HG03378 (cell line): ENCODE results near the gene MTCL1.

Experiments
- ATAC-seq: cut with Tn5 transposase; IDR thresholded peaks from one replicate; pipeline ENCODE4 v1.9.1; 2021; ENCODE audit warnings: mild to moderate bottlenecking, moderate library complexity; ENCODE audit not compliant: unreplicated experiment

MTCL1 gene

DNA sequence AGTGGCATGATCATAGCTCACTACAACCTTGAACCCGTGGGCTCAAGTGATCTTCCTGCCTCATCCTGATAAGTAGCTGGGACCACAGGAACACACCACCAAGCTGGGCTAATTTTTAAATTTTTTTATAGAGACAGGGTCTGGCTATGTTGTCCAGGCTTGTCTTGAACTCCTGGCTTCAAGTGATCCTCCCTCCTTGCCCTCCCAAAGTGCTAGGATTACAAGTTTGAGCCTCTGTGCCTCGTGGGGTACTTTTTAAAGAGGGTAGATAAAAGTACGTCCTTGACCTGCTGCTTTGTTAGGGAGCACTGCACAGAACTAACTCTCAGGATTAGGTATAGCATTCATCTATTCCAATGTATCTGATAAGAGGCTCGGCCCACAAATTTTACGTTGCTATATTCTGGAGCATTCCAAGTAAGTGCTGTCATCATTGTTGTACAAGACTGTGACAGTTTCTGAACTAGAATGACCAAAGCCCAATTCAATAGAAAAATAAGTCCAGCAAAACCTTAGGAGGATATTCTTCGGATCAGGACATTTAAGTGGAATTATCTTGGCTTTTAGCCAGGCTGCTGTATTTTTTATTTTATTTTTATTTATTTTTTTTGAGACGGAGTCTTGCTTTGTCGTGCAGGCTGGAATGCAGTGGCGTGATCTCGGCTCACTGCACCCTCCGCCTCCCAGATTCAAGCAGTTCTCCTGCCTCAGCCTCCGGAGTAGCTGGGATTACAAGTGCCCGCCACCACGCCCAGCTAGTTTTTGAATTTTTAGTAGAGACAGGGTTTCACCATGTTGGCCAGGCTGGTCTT is 4.1 kb downstream of the MTCL1 start:
- no peak for ATAC-seq

GRCh38 chr18:8711736-8712135 is 6.4 kb downstream of the MTCL1 start:
- ATAC-seq, result no peak

- ATAC-seq, result no peak
Observed at GRCh38 chr18:8713691-8714090, 8.3 kb downstream of the MTCL1 start.

DNA sequence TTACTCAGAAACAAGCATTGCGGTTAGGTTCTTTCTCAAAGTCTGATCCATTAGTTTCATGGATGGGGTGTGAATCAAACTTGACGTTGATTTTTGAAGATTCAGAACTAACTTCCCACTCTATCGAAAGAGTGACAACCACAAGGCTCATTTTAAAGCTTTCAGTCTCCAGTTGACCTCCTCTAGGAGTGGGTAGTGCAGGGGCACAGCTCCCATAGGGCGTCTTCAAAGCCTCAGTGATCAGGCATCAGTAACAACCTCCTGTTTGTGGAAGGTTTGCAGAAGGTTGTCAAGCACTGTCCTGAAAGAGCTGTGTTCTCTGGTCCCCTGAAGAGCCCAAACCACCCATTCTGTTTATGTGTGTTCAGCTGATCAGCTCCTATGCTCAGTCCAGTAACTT is 10.2 kb downstream of the MTCL1 start:
- ATAC-seq, result no peak

DNA sequence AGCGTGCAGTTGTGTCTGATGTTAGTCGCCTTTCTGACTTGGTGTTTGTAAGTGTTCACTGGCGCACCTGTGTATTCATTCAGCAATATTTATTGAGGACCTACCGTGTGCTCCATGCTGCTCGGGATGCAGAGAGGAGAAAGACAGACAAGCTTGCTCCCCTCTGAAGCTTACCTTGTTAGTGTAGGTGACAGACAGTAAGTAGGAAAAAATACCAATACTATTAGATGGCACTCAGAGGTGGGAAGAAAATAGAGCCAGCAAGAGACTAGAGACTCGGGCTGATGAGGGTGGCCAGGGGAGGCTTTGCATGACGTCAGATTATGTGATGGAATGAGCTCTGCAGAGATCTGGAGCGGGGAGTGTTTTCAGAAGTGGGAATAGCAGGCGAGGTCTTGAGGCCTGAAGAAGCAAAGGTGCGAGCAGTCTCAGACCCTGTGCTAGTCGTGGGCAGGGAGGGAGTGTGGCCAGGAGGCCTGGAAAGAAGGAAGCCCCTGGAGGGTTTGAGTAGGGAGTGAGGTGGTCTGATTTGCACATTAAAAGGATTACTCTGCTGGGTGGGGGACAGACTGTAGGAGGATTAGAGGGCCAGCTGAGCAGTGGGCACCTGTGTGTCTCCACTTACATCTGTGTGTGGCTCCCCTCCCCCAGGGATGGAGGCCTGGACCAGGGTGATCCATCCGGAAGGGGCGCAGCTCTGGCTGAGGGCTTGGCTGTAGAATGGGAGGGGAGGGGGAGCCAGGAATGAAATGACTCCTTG is 11.8 kb downstream of the MTCL1 start:
- no peak for ATAC-seq

DNA sequence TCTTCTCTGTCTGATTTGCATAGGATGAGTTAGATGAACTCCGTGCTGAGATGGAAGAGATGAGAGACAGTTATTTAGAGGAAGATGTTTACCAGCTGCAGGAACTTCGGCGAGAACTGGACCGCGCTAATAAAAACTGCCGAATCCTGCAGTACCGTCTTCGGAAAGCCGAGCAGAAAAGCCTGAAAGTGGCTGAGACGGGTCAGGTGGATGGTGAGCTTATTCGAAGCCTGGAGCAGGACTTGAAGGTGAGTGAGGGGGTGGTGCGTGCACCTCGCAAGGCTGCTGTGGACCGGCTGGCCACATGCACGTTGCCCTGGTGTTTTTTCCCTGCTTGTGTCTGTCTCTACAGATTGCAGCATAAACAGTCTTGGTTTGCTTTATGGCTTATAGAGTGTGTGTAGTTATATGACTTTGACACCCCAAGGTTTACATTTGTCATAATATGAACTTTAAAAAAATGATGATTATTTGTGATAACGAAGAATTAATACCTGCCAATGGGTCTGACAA is 13.1 kb downstream of the MTCL1 start:
- ATAC-seq, result no peak

- ATAC-seq, result no peak
Observed at GRCh38 chr18:8719192-8719591, 13.8 kb downstream of the MTCL1 start.

GRCh38 chr18:8720141-8720540 is 14.8 kb downstream of the MTCL1 start:
- no peak for ATAC-seq

- no peak for ATAC-seq
Observed at GRCh38 chr18:8721094-8721669, 15.8 kb downstream of the MTCL1 start.

GRCh38 chr18:8721716-8722115 is 16.4 kb downstream of the MTCL1 start:
- ATAC-seq, result no peak

DNA sequence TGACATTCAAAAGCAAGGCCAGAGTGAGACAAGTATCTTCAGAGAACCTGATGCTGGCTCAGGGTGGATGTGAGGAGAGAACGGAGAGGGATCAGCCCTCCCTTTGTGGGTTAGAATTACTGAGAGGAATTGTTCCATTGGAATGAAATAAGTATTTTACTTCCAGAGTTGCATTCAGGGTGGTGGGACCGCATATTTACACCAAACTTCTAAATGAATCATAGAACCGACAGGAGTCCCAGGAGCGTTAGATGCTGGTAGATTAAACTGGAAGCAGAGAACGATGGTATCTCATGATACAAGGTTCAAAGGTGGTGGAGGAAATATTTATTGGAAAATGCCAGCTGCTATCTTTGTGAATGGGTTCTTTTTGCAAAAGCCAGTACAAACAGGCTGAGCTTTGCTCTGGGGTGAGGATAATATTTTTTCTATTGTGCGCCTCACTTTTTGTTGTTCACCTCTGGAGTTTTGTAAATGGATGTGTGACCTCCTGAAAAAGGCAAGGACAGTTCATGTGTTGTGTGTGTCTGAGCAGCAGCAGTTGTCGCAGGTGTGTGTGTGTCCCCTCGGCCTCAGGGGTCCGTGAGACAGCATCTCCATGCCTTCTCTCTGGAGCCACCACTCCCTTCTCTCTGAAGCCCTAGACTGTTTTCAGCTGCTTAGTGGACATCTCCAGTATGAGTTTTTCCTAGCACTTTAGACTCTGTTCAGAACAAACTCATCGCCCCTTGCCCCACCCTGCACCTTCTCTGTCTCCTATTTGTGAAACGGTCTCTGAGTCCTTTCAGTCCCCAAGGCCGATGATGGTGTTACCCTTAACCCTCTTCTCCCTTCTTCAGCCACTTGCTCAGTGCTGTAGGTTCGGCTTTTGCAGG is 17.8 kb downstream of the MTCL1 start:
- ATAC-seq, result no peak

- ATAC-seq, result no peak
Observed at GRCh38 chr18:8724452-8724851, 19.1 kb downstream of the MTCL1 start.

- ATAC-seq, result no peak
Observed at GRCh38 chr18:8726281-8726680, 20.9 kb downstream of the MTCL1 start.

DNA sequence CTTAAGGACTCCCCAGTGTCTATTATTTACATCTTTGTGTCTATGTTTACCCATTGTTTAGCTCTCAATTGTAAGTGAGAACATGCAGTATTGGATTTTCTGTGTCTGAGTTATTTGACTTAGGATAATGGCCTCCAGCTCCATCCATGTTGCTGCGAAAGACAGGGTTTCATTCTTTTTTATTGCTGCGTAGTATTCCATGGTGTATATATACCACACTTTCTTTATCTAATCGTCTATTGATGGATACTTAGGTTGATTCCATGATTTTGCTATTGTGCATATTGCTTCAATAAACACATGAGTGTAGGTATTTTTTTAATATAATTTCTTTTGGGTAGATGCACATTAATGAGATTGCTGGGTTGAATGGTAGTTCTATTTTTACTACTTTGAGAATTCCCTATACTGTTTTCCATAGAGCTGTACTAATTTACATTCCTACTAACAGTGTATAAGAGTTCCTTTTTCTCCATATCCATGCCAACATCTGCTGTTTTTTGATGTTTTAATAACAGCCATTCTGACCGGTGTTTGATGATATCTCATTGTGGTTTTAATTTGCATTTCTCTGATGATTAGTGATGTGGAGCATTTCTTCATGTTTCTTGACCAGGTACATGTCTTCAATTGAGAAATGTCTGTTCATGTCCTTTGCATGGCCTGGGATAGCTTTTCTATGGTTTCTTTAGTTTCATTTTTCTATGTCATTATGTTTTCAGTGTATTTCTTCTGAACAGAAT is 21.8 kb downstream of the MTCL1 start:
- ATAC-seq, result no peak

DNA sequence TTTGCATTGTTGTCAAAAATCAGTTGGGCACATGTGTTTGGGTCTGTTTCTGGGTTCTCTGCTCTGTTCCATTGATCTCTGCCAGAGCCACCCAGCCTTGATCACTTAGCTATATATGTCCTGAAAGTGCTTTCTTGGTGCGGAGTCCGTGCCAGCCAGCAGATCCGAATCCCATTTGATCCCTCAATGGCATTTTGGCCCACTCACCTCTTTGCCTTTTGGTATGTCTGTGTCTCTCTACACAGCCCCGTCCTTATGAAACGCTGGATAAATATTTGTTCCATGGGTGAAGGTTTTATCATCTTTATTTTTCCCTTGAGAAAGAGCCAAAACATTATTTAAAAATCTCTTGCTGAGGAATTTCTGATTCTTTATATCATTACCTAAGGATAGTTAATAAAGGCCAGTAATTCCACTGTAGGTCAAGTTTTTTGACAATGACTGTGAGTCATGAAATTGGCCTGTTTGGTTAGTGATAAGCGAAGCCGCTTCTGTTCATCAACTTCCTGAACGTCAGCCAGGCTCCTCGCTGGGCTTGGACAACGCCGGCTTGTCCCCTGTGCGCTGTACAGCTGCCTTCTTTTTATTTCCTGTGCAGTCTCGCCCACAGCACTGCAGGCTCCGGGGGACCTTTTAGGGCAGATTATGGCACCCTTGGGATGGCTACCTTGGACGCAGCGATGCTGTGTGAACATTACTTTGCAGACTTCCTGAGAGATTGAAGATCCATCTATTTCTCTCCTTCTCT is 24.9 kb downstream of the MTCL1 start:
- no peak for ATAC-seq

DNA sequence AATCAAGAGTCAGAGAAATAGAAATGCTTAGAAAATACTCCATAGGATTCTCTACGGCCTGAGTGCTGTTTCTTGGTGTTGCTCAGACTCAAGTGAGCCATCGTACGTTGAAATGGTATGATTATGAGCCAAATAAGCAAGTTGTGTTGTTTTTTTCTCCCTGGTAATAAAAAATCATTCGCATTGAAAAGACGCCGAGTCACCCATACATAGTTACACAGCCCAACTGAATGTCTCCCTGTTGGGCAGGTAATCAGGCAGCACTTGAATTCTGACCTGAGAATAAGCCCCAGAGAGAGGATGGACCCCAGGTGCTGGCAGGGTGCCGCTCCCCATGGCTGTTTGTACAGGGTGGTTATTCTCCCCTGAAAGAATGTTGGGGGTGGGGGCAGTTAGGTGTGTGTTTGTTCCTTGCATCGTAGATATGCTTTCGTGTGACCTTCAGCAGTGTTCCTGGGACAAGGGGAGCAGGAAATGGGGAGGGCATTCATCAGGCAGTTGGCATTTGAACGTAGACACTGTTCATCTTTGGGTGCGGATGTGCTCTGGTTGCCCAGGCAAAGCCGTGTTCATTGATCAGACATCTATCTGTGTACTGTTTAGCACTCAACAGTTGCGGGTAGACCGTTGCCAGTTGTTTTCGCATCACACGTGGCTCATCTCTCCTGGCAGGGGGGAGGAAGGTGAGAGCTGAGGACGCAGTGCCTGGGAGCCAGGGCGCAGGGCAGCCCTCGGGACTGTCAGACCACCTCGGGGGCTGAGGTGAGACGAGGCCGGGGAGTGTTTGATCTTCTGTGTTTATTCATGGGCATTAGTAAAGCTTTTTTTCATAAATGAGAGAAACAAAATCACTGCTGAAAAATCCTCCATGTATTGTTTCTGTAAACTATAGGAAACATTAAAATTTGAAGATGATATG is 27.3 kb downstream of the MTCL1 start:
- ATAC-seq, result no peak

GRCh38 chr18:8734496-8734895 is 29.1 kb downstream of the MTCL1 start:
- no peak for ATAC-seq

- no peak for ATAC-seq
Observed at GRCh38 chr18:8735274-8735673, 29.9 kb downstream of the MTCL1 start.
